Mesendoderm (in vitro differentiated cells): ENCODE results near the gene CYSLTR2.

Experiments
- DNase-seq: peaks from one replicate; pipeline ENCODE4 v3.0.0; 2013
- H2AK5ac ChIP-seq: 2 replicates; pipeline ENCODE4 v1.6.1; 2013; ENCODE audit warnings: low read length, inconsistent platforms
- H2BK120ac ChIP-seq: 2 replicates; pipeline ENCODE4 v1.6.1; 2013; ENCODE audit warnings: low read depth, mild to moderate bottlenecking, low read length, moderate library complexity, mixed read lengths
- H2BK15ac ChIP-seq: replicated peaks from 2 replicates; pipeline ENCODE4 v1.6.1; 2013; ENCODE audit warnings: low read depth, mild to moderate bottlenecking, moderate library complexity
- H2BK5ac ChIP-seq: 2 replicates; pipeline ENCODE4 v1.6.1; 2013; ENCODE audit warnings: low read length, inconsistent platforms
- H3K18ac ChIP-seq: 2 replicates; pipeline ENCODE4 v1.6.1; 2013; ENCODE audit warnings: mild to moderate bottlenecking, low read length, mixed read lengths
- H3K23ac ChIP-seq: one replicate; pipeline ENCODE4 v1.6.1; 2013; ENCODE audit warnings: low read length
- H3K27ac ChIP-seq: 2 replicates; pipeline ENCODE4 v1.5.1; 2013; ENCODE audit warnings: low read depth, mild to moderate bottlenecking, inconsistent platforms, low read length, moderate library complexity
- H3K27me3 ChIP-seq: 2 replicates; pipeline ENCODE4 v1.6.1; 2013; ENCODE audit warnings: low read length, control low read depth, mild to moderate bottlenecking, inconsistent platforms; ENCODE audit not compliant: insufficient read depth, poor library complexity
- H3K36me3 ChIP-seq: 2 replicates; pipeline ENCODE4 v1.6.1; 2013; ENCODE audit warnings: low read length, inconsistent platforms; ENCODE audit not compliant: control insufficient read depth, insufficient read depth
- H3K4ac ChIP-seq: one replicate; pipeline ENCODE4 v1.6.1; 2013; ENCODE audit warnings: low read depth, mild to moderate bottlenecking, low read length, moderate library complexity
- H3K4me1 ChIP-seq: 2 replicates; pipeline ENCODE4 v1.6.1; 2013; ENCODE audit warnings: low read depth, low read length, inconsistent platforms; ENCODE audit not compliant: control insufficient read depth
- H3K4me2 ChIP-seq: 2 replicates; pipeline ENCODE4 v1.6.1; 2013; ENCODE audit warnings: low read length
- H3K4me3 ChIP-seq: 2 replicates; pipeline ENCODE4 v1.5.1; 2013; ENCODE audit warnings: mild to moderate bottlenecking, low read length
- H3K56ac ChIP-seq: one replicate; pipeline ENCODE4 v1.6.1; 2013; ENCODE audit warnings: low read length
- H3K79me1 ChIP-seq: 2 replicates; pipeline ENCODE4 v1.6.1; 2013; ENCODE audit warnings: low read length, inconsistent platforms
- H3K79me2 ChIP-seq: 2 replicates; pipeline ENCODE4 v1.6.1; 2013; ENCODE audit warnings: mild to moderate bottlenecking, low read length; ENCODE audit not compliant: control insufficient read depth, insufficient read depth
- H3K9ac ChIP-seq: 2 replicates; pipeline ENCODE4 v1.6.1; 2013; ENCODE audit warnings: low read length, inconsistent platforms
- H4K5ac ChIP-seq: one replicate; pipeline ENCODE4 v1.6.1; 2013; ENCODE audit warnings: low read length
- H4K8ac ChIP-seq: one replicate; pipeline ENCODE4 v1.6.1; 2013; ENCODE audit warnings: low read depth, mild to moderate bottlenecking, control low read depth, low read length, moderate library complexity
- WGBS: extraction: QIAGEN DNeasy Blood & Tissue Kit; methylation state at CpG from one replicate; pipeline ENCODE4 v1.1.7; 2013; ENCODE audit warnings: low lambda C conversion rate, missing lambda C conversion rate; ENCODE audit not compliant: insufficient coverage; ENCODE audit errors: extremely low coverage; 5-methylcytosine and 5-hydroxymethylcytosine counted together

Gene CYSLTR2

DNA sequence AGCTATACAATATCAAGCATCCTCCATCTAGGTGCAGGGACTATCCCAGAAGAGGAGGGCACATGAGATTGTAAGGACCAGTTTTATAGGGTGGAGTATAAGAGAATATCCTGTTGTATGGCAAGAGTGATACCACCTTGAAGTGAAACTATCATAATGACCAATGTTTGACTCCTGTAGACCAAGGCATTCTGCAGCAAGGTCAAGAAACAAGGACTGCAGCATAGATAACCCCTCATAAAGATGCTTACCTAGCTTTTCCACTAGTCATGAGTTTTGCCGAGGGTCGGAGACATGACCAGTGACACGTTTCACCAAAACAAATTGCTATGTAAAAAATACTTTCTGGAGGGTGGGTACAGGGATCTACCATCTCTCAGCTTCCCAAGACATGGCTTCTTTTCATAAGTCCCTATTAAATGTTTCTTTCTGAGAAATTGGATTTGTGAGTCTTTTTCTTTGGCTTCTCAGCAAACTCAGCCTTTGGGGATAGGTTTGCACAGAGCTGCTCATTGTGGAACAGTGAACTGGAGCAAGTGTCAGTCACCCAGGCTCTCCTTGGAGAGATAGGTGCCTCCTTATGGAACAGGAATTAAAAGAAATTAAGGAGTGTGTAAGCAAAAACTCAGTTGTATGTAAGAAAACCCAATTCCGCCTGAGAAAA is 28.2 kb upstream of the CYSLTR2 start:
- Histone ChIP-seq H3K4me2 (no peak overlapping the region), H3K18ac (no peak overlapping the region), H3K4ac (no peak overlapping the region), H2AK5ac (peak overlapping the region; percentile 22), H4K5ac (no peak overlapping the region), H3K79me1 (no peaks in the 10 kb centered on the region), H4K8ac (no peak overlapping the region), H3K23ac (no peak overlapping the region), H2BK120ac (no peak overlapping the region), H3K9ac (no peak overlapping the region), H3K4me3 (no peak overlapping the region), H2BK5ac (no peak overlapping the region), H2BK15ac (no peak overlapping the region), H3K27ac (no peak overlapping the region), H3K56ac (no peak overlapping the region), H3K4me1 (peaks cover 2% of the 10 kb centered on the region), H3K27me3 (no peaks in the 10 kb centered on the region), H3K79me2 (no peaks in the 10 kb centered on the region), H3K36me3 (no peaks in the 10 kb centered on the region)
- no CpG with 5 or more reads among the region's 4 CpGs for WGBS
- no peak for DNase-seq

DNA sequence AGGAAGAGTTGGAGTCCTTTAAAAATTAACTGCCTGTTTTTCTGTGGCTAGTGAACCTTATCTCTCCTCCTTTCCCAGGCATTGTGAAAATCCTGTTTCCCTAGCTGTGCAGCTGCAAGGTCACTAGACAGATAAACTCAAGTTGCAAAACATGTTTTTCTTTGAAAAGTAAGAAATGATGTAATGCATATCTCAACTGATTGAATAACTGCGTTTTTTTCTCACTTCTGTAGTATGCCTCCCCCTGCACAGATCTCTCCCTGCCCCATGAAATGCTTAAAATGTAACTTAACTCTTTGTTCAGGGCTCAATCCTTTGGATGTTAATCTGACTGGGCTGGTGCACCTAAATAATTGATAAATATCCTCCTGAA is 27.7 kb upstream of the CYSLTR2 start:
- Histone ChIP-seq H3K23ac (no peak overlapping the region), H3K18ac (no peak overlapping the region), H4K8ac (no peak overlapping the region), H3K56ac (no peak overlapping the region), H3K4me2 (no peak overlapping the region), H3K9ac (no peak overlapping the region), H3K4me3 (no peak overlapping the region), H2BK15ac (no peak overlapping the region), H3K79me2 (no peaks in the 10 kb centered on the region), H3K79me1 (no peaks in the 10 kb centered on the region), H3K4me1 (peaks cover 2% of the 10 kb centered on the region), H2AK5ac (no peak overlapping the region), H3K4ac (no peak overlapping the region), H3K27ac (no peak overlapping the region), H3K36me3 (no peaks in the 10 kb centered on the region), H2BK120ac (no peak overlapping the region), H4K5ac (no peak overlapping the region), H2BK5ac (no peak overlapping the region), H3K27me3 (no peaks in the 10 kb centered on the region)
- no peak for DNase-seq
- WGBS: no CpG with 5 or more reads among the region's 1 CpG

DNA sequence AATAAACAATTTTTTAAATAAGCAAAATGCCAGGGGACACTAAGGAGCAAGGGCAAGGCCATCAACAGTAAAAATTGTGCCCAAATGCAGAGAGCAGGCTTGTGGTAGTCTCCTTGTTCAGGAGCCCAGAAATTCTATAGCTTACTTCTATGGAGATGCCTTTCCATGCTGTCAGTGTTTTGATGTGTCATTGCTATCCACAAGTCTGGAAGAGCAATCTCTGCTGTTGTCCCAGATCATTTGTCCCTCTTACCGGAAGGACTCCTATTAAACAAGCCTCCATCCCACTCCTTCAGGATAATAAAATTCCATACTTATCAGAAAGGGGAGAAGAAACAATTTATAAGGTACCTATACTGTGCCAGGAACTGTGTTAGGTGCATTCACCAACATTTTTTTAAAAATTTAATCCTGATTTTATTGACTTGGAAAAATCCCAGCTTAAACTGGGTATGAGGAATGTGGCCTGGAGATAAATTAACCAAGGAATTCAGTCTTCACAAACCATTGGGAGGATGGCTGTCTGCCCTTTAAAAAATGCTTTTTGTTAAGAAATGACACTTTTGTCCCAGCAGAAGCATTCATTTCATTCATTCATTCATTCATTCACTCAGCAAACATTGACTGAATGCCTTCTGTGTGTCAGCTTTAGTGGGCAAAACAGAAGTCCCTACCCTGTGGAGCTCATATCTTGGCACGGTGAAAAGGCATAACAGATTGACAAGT is 26.8 kb upstream of the CYSLTR2 start:
- H3K79me1 ChIP-seq: no peaks in the 10 kb centered on the region
- no peak overlapping the region for H3K56ac ChIP-seq
- no peak overlapping the region for H3K9ac ChIP-seq
- no peak for DNase-seq
- H3K27ac ChIP-seq: no peak overlapping the region
- H3K4me3 ChIP-seq: no peak overlapping the region
- H2BK120ac ChIP-seq: no peak overlapping the region
- no peaks in the 10 kb centered on the region for H3K79me2 ChIP-seq
- no peak overlapping the region for H3K4ac ChIP-seq
- H2BK5ac ChIP-seq: no peak overlapping the region
- H3K18ac ChIP-seq: no peak overlapping the region
- H3K4me1 ChIP-seq: no peaks in the 10 kb centered on the region
- H4K8ac ChIP-seq: no peak overlapping the region
- no peaks in the 10 kb centered on the region for H3K36me3 ChIP-seq
- H2AK5ac ChIP-seq: no peak overlapping the region
- H4K5ac ChIP-seq: no peak overlapping the region
- H2BK15ac ChIP-seq: no peak overlapping the region
- no peak overlapping the region for H3K23ac ChIP-seq
- WGBS: no CpG with 5 or more reads among the region's 2 CpGs
- no peak overlapping the region for H3K4me2 ChIP-seq
- no peaks in the 10 kb centered on the region for H3K27me3 ChIP-seq

GRCh38 chr13:48629277-48629676 is 24.5 kb upstream of the CYSLTR2 start:
- Histone ChIP-seq H3K56ac (no peak overlapping the region), H3K9ac (no peak overlapping the region), H3K36me3 (no peaks in the 10 kb centered on the region), H3K4me2 (no peak overlapping the region), H2AK5ac (no peak overlapping the region), H4K5ac (no peak overlapping the region), H3K4ac (no peak overlapping the region), H3K18ac (no peak overlapping the region), H3K4me3 (no peak overlapping the region), H2BK5ac (no peak overlapping the region), H3K27ac (no peak overlapping the region), H3K79me2 (no peaks in the 10 kb centered on the region), H3K23ac (no peak overlapping the region), H2BK15ac (no peak overlapping the region), H4K8ac (no peak overlapping the region), H2BK120ac (no peak overlapping the region), H3K27me3 (no peaks in the 10 kb centered on the region), H3K79me1 (no peaks in the 10 kb centered on the region), H3K4me1 (no peaks in the 10 kb centered on the region)
- WGBS: no CpG with 5 or more reads among the region's 4 CpGs
- no peak for DNase-seq

GRCh38 chr13:48630291-48630690 is 23.4 kb upstream of the CYSLTR2 start:
- no peaks in the 10 kb centered on the region for H3K79me1 ChIP-seq
- H3K36me3 ChIP-seq: no peaks in the 10 kb centered on the region
- H3K9ac ChIP-seq: no peak overlapping the region
- no peak overlapping the region for H3K4me3 ChIP-seq
- no peak overlapping the region for H3K56ac ChIP-seq
- DNase-seq: no peak
- no peak overlapping the region for H2BK5ac ChIP-seq
- no peak overlapping the region for H2BK15ac ChIP-seq
- no peak overlapping the region for H3K27ac ChIP-seq
- H3K79me2 ChIP-seq: no peaks in the 10 kb centered on the region
- H3K4me2 ChIP-seq: no peak overlapping the region
- no peak overlapping the region for H4K8ac ChIP-seq
- no peak overlapping the region for H2BK120ac ChIP-seq
- no CpG with 5 or more reads among the region's 1 CpG for WGBS
- H3K27me3 ChIP-seq: no peaks in the 10 kb centered on the region
- H4K5ac ChIP-seq: no peak overlapping the region
- no peak overlapping the region for H3K4ac ChIP-seq
- no peak overlapping the region for H3K18ac ChIP-seq
- no peak overlapping the region for H2AK5ac ChIP-seq
- H3K23ac ChIP-seq: no peak overlapping the region
- H3K4me1 ChIP-seq: no peaks in the 10 kb centered on the region

DNA sequence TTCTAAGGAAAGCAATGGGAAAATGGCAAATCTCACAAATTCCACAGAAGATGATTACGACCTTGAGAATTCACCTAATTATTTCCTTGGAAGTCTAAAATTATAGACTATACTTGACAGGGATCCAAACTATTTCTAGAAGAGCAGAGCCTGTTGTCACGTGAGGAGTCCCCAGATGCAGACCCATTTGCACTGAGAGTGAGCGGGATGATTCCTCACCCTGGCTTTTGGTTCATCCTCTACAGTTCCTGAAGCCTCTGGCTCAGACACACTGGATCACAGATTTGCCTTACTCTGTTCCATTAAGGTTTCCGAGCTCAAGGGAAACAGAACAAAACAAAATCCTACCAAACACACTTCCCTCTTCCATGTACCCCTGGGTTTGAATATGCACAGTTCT is 23.0 kb upstream of the CYSLTR2 start:
- Histone ChIP-seq H2BK5ac (no peak overlapping the region), H3K4me2 (no peak overlapping the region), H3K23ac (no peak overlapping the region), H3K27me3 (no peaks in the 10 kb centered on the region), H3K79me2 (no peaks in the 10 kb centered on the region), H2BK120ac (no peak overlapping the region), H2AK5ac (no peak overlapping the region), H4K8ac (no peak overlapping the region), H3K56ac (no peak overlapping the region), H3K36me3 (no peaks in the 10 kb centered on the region), H3K79me1 (no peaks in the 10 kb centered on the region), H3K18ac (no peak overlapping the region), H2BK15ac (no peak overlapping the region), H3K4me1 (no peaks in the 10 kb centered on the region), H3K9ac (no peak overlapping the region), H3K4me3 (no peak overlapping the region), H3K27ac (no peak overlapping the region), H3K4ac (no peak overlapping the region), H4K5ac (no peak overlapping the region)
- WGBS: no CpG with 5 or more reads among the region's 4 CpGs
- DNase-seq: no peak
